HepG2 (cell line): ENCODE results near the gene CEBPE. TPM values are rescaled to one million over a fixed set of nuclear protein-coding genes. Genes with fewer than 3 reads are reported as not detected.
A peak's percentile ranks its signal among the peaks of the same experiment; 100 is the strongest.

ENCODE experiments used
- BCL6 ChIP-seq: IDR thresholded peaks from 2 replicates; pipeline ENCODE4 v1.6.1; 2016; ENCODE audit warnings: missing genetic modification reagents, missing compliant biosample characterization
- FOXJ3 ChIP-seq: sonication (generic); formaldehyde crosslinking; IDR thresholded peaks from 2 replicates; pipeline ENCODE4 v1.4.0; 2020; ENCODE audit warnings: missing genetic modification reagents, mild to moderate bottlenecking, borderline replicate concordance
- GZF1 ChIP-seq: sonication (generic); formaldehyde crosslinking; IDR thresholded peaks from 2 replicates; pipeline ENCODE4 v1.5.1; 2020; ENCODE audit warnings: mild to moderate bottlenecking, missing genetic modification reagents
- IKZF4 ChIP-seq: sonication (generic); formaldehyde crosslinking; IDR thresholded peaks from 2 replicates; pipeline ENCODE4 v1.5.1; 2020; ENCODE audit warnings: borderline replicate concordance, mild to moderate bottlenecking, low read depth, missing genetic modification reagents; ENCODE audit errors: not compliant biosample characterization
- JUND ChIP-seq: sonication (generic); formaldehyde crosslinking; IDR thresholded peaks from 2 replicates; pipeline ENCODE4 v1.8.0; 2022; ENCODE audit warnings: mild to moderate bottlenecking, missing genetic modification reagents
- MATR3 ChIP-seq: sonication (generic); formaldehyde crosslinking; IDR thresholded peaks from 2 replicates; pipeline ENCODE4 v1.4.0; 2020; ENCODE audit warnings: missing genetic modification reagents
- NCOA5 ChIP-seq: sonication (generic); formaldehyde crosslinking; IDR thresholded peaks from 2 replicates; pipeline ENCODE4 v1.4.0; 2020; ENCODE audit warnings: missing genetic modification reagents
- NFE2L2 ChIP-seq: fragments of 150-350 bp; IDR thresholded peaks from 2 replicates; pipeline ENCODE4 v1.6.1; 2014; ENCODE audit warnings: low read length
- NR1H2 ChIP-seq: sonication (generic); formaldehyde crosslinking; IDR thresholded peaks from 2 replicates; pipeline ENCODE4 v1.8.1; 2022; ENCODE audit warnings: low read depth, missing genetic modification reagents, borderline replicate concordance
- RCOR2 ChIP-seq: IDR thresholded peaks from 2 replicates; pipeline ENCODE4 v1.6.1; 2016; ENCODE audit warnings: missing biosample characterization, missing genetic modification reagents
- SP5 ChIP-seq: IDR thresholded peaks from 2 replicates; pipeline ENCODE4 v1.6.1; 2016; ENCODE audit warnings: low read depth, borderline replicate concordance
- ZNF121 ChIP-seq: sonication (generic); formaldehyde crosslinking; IDR thresholded peaks from 2 replicates; pipeline ENCODE4 v1.5.0; 2020; ENCODE audit warnings: mild to moderate bottlenecking, missing genetic modification reagents
- ZNF713 ChIP-seq: sonication (generic); formaldehyde crosslinking; IDR thresholded peaks from 2 replicates; pipeline ENCODE4 v1.4.0; 2020; ENCODE audit warnings: mild to moderate bottlenecking, missing genetic modification reagents
- polyA plus RNA-seq, 8 experiments: library from polyadenylated mRNA; depleted of rRNA in 3 of 8; stranded (reverse) in 7 of 8; unstranded in 1 of 8; fragments of >200 nt; fragmentation: Illumina TruSeq in 4 of 8; extraction: Trizol in 4 of 8; gene quantifications; 2 replicates each; pipeline versions ENCODE4 v1.2.1 to v1.2.3, GENCODE V29; 2011 to 2016; ENCODE audit warnings: low read depth in 4 of 8, missing spikeins in 1 of 8, mixed read lengths in 1 of 8; ENCODE audit not compliant: insufficient read depth in 1 of 8
- total RNA-seq, 5 experiments: library from RNA; depleted of rRNA; stranded (reverse); fragments of >200 nt; fragmentation: Illumina TruSeq; extraction: Trizol; gene quantifications; 2 replicates each; pipeline ENCODE4 v1.2.3, GENCODE V29; 2016; ENCODE audit warnings: low read depth in 1 of 5
- TF ChIP-seq, protein P1 (sequence below): sonication (generic); formaldehyde crosslinking; IDR thresholded peaks from 2 replicates; pipeline ENCODE4 v1.5.0; 2020; ENCODE audit warnings: mild to moderate bottlenecking, missing genetic modification reagents, borderline replicate concordance
- TF ChIP-seq, protein P2 (sequence below): sonication (generic); formaldehyde crosslinking; IDR thresholded peaks from 2 replicates; pipeline ENCODE4 v1.9.0; 2021; ENCODE audit warnings: missing genetic modification reagents, mild to moderate bottlenecking, borderline replicate concordance
- TF ChIP-seq, protein P3 (sequence below): sonication (generic); formaldehyde crosslinking; IDR thresholded peaks from 2 replicates; pipeline ENCODE4 v1.8.1; 2023; ENCODE audit warnings: mild to moderate bottlenecking, missing genetic modification reagents, borderline replicate concordance
- TF ChIP-seq, protein P4 (sequence below): sonication (generic); formaldehyde crosslinking; IDR thresholded peaks from 2 replicates; pipeline ENCODE4 v1.5.0; 2020; ENCODE audit warnings: mild to moderate bottlenecking, missing genetic modification reagents
- TF ChIP-seq, protein P5 (sequence below): sonication (generic); formaldehyde crosslinking; IDR thresholded peaks from 2 replicates; pipeline ENCODE4 v1.4.0; 2020; ENCODE audit warnings: mild to moderate bottlenecking, missing genetic modification reagents
- TF ChIP-seq, protein P6 (sequence below): sonication (generic); formaldehyde crosslinking; IDR thresholded peaks from 2 replicates; pipeline ENCODE4 v1.4.0; 2020; ENCODE audit warnings: missing genetic modification reagents, borderline replicate concordance

CEBPE gene
- total and polyA plus RNA-seq, 2 of the 13 experiments (the other 11 are each of a cell fraction or from before 2014, with no cell fraction given): 0.09 to 0.11 TPM

DNA sequence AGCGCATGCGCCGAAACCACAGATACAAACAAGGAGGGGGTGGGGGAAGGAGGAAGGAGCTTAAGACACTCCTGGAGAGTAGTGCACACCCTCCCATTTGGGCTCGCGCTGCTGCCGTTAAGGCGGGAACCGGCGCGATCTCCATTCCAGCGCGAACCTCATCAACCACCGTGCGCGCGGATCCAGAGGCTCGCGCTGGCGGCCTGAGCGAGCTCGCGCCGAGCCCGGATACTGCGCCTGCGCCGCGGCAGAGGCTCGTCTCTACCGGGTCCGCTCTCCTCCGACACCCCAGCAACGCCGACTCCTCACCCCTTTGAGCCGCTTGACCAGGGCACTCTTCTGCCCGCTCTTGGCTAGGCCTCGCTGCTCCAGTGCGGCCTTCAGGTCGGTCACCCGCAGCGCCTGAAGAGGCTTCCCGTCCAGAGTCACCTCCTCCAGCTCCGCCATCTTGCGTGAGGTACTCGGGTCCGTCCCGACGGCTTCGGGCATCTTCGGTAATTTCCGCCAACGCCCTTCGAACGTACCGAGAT is 24.3 kb downstream of the CEBPE start, which contains the start of gene ACIN1 (continued):
- TF ChIP-seq NCOA5 (CRISPR knock-in tag): peak; percentile 81; the same call in 1 of the 2 replicates
- TF ChIP-seq ZNF713: peak; percentile 100
- peak; percentile 96 for TF ChIP-seq IKZF4 (CRISPR knock-in tag)
- TF ChIP-seq NFE2L2: no peak
- TF ChIP-seq, protein P1, sequence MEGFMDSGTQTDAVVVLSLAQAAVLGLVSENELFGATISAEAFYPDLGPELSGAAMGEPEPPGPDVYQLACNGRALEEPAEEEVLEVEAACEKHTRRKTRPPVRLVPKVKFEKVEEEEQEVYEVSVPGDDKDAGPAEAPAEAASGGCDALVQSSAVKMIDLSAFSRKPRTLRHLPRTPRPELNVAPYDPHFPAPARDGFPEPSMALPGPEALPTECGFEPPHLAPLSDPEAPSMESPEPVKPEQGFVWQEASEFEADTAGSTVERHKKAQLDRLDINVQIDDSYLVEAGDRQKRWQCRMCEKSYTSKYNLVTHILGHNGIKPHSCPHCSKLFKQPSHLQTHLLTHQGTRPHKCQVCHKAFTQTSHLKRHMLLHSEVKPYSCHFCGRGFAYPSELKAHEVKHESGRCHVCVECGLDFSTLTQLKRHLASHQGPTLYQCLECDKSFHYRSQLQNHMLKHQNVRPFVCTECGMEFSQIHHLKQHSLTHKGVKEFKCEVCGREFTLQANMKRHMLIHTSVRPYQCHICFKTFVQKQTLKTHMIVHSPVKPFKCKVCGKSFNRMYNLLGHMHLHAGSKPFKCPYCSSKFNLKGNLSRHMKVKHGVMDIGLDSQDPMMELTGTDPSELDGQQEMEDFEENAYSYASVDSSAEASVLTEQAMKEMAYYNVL (CRISPR knock-in tag): peak; percentile 86
- peak; percentile 94; the same call in 1 of the 2 replicates for TF ChIP-seq NR1H2
- 0 out of 2 replicates have a peak, but pooled peaks have one; percentile 11 for TF ChIP-seq SP5 (CRISPR knock-in tag)
- TF ChIP-seq, protein P2, sequence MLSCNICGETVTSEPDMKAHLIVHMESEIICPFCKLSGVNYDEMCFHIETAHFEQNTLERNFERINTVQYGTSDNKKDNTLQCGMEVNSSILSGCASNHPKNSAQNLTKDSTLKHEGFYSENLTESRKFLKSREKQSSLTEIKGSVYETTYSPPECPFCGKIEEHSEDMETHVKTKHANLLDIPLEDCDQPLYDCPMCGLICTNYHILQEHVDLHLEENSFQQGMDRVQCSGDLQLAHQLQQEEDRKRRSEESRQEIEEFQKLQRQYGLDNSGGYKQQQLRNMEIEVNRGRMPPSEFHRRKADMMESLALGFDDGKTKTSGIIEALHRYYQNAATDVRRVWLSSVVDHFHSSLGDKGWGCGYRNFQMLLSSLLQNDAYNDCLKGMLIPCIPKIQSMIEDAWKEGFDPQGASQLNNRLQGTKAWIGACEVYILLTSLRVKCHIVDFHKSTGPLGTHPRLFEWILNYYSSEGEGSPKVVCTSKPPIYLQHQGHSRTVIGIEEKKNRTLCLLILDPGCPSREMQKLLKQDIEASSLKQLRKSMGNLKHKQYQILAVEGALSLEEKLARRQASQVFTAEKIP (CRISPR knock-in tag): no peak
- TF ChIP-seq RCOR2 (CRISPR knock-in tag): no peak
- TF ChIP-seq, protein P3, sequence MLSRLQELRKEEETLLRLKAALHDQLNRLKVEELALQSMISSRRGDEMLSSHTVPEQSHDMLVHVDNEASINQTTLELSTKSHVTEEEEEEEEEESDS: peak; percentile 95
- TF ChIP-seq, protein P4, sequence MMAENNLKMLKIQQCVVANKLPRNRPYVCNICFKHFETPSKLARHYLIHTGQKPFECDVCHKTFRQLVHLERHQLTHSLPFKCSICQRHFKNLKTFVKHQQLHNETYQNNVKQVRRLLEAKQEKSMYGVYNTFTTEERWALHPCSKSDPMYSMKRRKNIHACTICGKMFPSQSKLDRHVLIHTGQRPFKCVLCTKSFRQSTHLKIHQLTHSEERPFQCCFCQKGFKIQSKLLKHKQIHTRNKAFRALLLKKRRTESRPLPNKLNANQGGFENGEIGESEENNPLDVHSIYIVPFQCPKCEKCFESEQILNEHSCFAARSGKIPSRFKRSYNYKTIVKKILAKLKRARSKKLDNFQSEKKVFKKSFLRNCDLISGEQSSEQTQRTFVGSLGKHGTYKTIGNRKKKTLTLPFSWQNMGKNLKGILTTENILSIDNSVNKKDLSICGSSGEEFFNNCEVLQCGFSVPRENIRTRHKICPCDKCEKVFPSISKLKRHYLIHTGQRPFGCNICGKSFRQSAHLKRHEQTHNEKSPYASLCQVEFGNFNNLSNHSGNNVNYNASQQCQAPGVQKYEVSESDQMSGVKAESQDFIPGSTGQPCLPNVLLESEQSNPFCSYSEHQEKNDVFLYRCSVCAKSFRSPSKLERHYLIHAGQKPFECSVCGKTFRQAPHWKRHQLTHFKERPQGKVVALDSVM: peak; percentile 81
- no peak for TF ChIP-seq MATR3
- peak; percentile 72; the same call in 1 of the 2 replicates for TF ChIP-seq BCL6
- 0 out of 2 replicates have a peak, but pooled peaks have one; percentile 65 for TF ChIP-seq FOXJ3 (CRISPR knock-in tag)
- TF ChIP-seq, protein P5, sequence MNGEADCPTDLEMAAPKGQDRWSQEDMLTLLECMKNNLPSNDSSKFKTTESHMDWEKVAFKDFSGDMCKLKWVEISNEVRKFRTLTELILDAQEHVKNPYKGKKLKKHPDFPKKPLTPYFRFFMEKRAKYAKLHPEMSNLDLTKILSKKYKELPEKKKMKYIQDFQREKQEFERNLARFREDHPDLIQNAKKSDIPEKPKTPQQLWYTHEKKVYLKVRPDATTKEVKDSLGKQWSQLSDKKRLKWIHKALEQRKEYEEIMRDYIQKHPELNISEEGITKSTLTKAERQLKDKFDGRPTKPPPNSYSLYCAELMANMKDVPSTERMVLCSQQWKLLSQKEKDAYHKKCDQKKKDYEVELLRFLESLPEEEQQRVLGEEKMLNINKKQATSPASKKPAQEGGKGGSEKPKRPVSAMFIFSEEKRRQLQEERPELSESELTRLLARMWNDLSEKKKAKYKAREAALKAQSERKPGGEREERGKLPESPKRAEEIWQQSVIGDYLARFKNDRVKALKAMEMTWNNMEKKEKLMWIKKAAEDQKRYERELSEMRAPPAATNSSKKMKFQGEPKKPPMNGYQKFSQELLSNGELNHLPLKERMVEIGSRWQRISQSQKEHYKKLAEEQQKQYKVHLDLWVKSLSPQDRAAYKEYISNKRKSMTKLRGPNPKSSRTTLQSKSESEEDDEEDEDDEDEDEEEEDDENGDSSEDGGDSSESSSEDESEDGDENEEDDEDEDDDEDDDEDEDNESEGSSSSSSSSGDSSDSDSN (CRISPR knock-in tag): peak; percentile 99
- TF ChIP-seq JUND: 0 out of 2 replicates have a peak, but pooled peaks have one; percentile 73
- TF ChIP-seq, protein P6, sequence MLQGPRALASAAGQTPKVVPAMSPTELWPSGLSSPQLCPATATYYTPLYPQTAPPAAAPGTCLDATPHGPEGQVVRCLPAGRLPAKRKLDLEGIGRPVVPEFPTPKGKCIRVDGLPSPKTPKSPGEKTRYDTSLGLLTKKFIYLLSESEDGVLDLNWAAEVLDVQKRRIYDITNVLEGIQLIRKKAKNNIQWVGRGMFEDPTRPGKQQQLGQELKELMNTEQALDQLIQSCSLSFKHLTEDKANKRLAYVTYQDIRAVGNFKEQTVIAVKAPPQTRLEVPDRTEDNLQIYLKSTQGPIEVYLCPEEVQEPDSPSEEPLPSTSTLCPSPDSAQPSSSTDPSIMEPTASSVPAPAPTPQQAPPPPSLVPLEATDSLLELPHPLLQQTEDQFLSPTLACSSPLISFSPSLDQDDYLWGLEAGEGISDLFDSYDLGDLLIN (CRISPR knock-in tag): peak; percentile 96; the same call in 1 of the 2 replicates
- peak; percentile 77; the same call in 1 of the 2 replicates for TF ChIP-seq GZF1 (CRISPR knock-in tag)
- peak; percentile 74 for TF ChIP-seq ZNF121 (CRISPR knock-in tag)
